ENCODE results near the gene WDR86. TPM values are rescaled to one million over a fixed set of nuclear protein-coding genes. Genes with fewer than 3 reads are reported as not detected.

Gene WDR86
- total RNA-seq, 2 experiments from 2014 or later: not detected

GRCh38 chr7:151351967-151352366 is 57.9 kb downstream of the WDR86 start:
- ChIA-PET CTCF (interaction anchor here (0.7 to 7.8 kb wide), 22 partner anchors 8 to 416 kb away, joined by 3 to 152 read pairs (median 5); partner anchors contain the start of gene NUB1), POLR2A (interaction anchor here (0.6 to 1.8 kb wide), 3 partner anchors 10 to 405 kb away, joined by 3 to 8 read pairs (median 3); partner anchors contain the start of gene NUB1)
- H3K27ac Mint-ChIP-seq: peak overlapping the region; percentile 95
- H3K27me3 Mint-ChIP-seq: no peaks in the 10 kb centered on the region
- intact Hi-C loops (cut with DNase I, micrococcal nuclease): loop anchor here (2.0 to 5.0 kb wide), 6 partner anchors 95 to 405 kb away; partner anchors contain the start of genes ABCF2 (in 1 of the 2) and RHEB (in 1 of the 2)
- ATAC-seq (peak; percentile 50), DNase-seq (peak; percentile 69)
- H3K9me3 Mint-ChIP-seq (ENCODE audit: low read depth): no peaks in the 10 kb centered on the region
- peak overlapping the region; percentile 37 for H3K4me3 Mint-ChIP-seq
- H3K4me1 Mint-ChIP-seq: peaks cover 40% of the 10 kb centered on the region
- H3K36me3 Mint-ChIP-seq (ENCODE audit: low read depth): peaks cover 46% of the 10 kb centered on the region

DNA sequence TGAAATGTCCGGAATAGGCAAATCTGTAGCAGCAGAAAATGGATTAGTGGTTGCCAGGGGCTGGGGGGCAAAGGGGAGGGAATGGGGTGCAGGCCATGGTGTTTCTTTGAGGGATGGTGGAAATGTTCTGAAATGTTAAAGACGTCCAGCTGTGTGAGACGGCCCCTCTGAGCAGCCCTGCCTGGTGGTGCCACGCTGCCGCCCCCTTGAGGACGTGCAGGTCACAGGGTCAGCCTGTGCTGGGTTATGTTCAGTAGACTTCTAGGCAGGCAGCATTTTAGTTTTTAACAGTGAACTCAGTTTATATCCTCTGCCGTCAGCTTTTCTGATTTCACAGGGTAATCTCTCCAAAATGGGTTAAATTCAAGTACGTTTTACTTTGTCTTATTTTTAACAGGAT is 58.8 kb downstream of the WDR86 start:
- intact Hi-C loops (cut with DNase I, micrococcal nuclease): loop anchor here (2.0 to 5.0 kb wide), 6 partner anchors 96 to 406 kb away; partner anchors contain the start of genes ABCF2 (in 1 of the 2) and RHEB (in 1 of the 2)
- CTCF ChIA-PET: interaction anchor here (0.8 to 7.8 kb wide), 18 partner anchors 9 to 417 kb away, joined by 3 to 152 read pairs (median 4); partner anchors contain the start of gene NUB1
- POLR2A ChIA-PET: interaction anchor here (0.6 to 1.8 kb wide), 2 partner anchors 9 to 186 kb away, joined by 7 to 8 read pairs; partner anchors contain the start of gene NUB1
- H3K9me3 Mint-ChIP-seq (ENCODE audit: low read depth): no peaks in the 10 kb centered on the region
- H3K4me3 Mint-ChIP-seq: peak overlapping the region; percentile 66
- H3K27ac Mint-ChIP-seq: peak overlapping the region; percentile 95
- ATAC-seq (peak; percentile 34), DNase-seq (peak; percentile 79)
- H3K4me1 Mint-ChIP-seq: peaks cover 48% of the 10 kb centered on the region
- H3K27me3 Mint-ChIP-seq: no peaks in the 10 kb centered on the region
- peaks cover 48% of the 10 kb centered on the region for H3K36me3 Mint-ChIP-seq (ENCODE audit: low read depth)

GRCh38 chr7:151349507-151349853 is 60.4 kb downstream of the WDR86 start:
- ATAC-seq (peak; percentile 43), DNase-seq (no peak)
- ChIA-PET POLR2A (interaction anchor here (1.0 kb wide), 1 partner anchor 8 kb away, joined by 3 read pairs; the partner anchor contains the start of gene NUB1), CTCF (interaction anchor here (1.0 to 7.8 kb wide), 6 partner anchors 9 to 225 kb away, joined by 3 to 152 read pairs (median 30); partner anchors contain the start of gene NUB1)
- intact Hi-C loops (cut with DNase I, micrococcal nuclease): loop anchor here in 1 of 2 experiments (10.0 kb wide), 3 partner anchors 785 to 1085 kb away; partner anchors contain the start of genes GIMAP4, KMT2C and ZNF775
- no peaks in the 10 kb centered on the region for H3K9me3 Mint-ChIP-seq (ENCODE audit: low read depth)
- peaks cover 58% of the 10 kb centered on the region for H3K4me1 Mint-ChIP-seq
- no peaks in the 10 kb centered on the region for H3K27me3 Mint-ChIP-seq
- peak overlapping the region; percentile 66 for H3K4me3 Mint-ChIP-seq
- H3K27ac Mint-ChIP-seq: peak overlapping the region; percentile 97
- H3K36me3 Mint-ChIP-seq (ENCODE audit: low read depth): peaks cover 49% of the 10 kb centered on the region

DNA sequence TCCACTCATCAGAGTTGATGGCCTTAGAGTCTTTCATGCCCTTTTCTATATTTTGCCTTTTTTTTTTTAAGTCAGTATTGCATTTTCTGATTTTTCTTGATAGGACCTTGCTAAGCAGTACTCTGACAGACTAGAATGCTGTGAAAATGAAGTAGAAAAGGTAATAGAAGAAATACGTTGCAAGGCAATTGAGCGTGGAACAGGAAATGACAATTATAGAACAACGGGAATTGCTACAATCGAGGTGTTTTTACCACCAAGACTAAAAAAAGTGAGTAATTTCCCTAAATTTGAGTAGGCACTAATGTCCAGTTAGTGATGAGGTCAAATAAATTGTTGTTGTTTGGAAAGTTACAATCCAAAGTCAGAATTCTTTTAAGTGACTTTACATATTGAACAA is 60.9 kb downstream of the WDR86 start:
- Mint-ChIP-seq H3K36me3 (ENCODE audit: low read depth) (peaks cover 49% of the 10 kb centered on the region), H3K9me3 (ENCODE audit: low read depth) (no peaks in the 10 kb centered on the region), H3K27ac (peak overlapping the region; percentile 97), H3K4me3 (peak overlapping the region; percentile 66), H3K27me3 (no peaks in the 10 kb centered on the region), H3K4me1 (peaks cover 58% of the 10 kb centered on the region)
- ATAC-seq (no peak), DNase-seq (no peak)
- ChIA-PET CTCF (interaction anchor here (0.7 to 7.8 kb wide), 6 partner anchors 8 to 270 kb away, joined by 3 to 152 read pairs (median 22); partner anchors contain the start of gene NUB1), POLR2A (no interaction called here)
- intact Hi-C loops (cut with DNase I, micrococcal nuclease): loop anchor here in 1 of 2 experiments (10.0 kb wide), 3 partner anchors 784 to 1086 kb away; partner anchors contain the start of genes GIMAP4, KMT2C and ZNF775

DNA sequence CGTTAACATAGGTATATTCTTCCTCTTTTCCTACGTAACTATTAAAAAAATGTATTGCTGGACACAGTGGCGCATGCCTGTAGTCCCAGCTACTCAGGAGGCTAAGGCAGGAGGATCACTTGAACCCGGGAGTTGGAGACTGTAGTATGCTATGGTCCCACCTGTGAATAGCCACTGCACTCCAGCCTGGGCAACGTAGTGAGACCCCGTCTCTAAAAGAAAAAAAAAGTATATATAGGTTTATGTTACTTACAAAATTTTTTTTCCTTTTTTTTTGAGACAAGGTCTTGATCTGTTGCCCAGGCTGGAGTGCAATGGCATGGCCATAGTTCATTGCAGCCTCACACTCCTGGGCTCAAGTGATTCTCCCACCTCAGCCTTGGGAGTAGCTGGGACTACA is 62.6 kb downstream of the WDR86 start:
- ChIA-PET POLR2A (no interaction called here), CTCF (interaction anchor here (1.2 kb wide), 1 partner anchor 31 kb away, joined by 3 read pairs; no protein-coding TSS in a partner anchor)
- no peak overlapping the region for H3K4me3 Mint-ChIP-seq
- H3K4me1 Mint-ChIP-seq: peaks cover 63% of the 10 kb centered on the region
- H3K27ac Mint-ChIP-seq: peak overlapping the region; percentile 65
- ATAC-seq: no peak
- intact Hi-C loops (cut with DNase I, micrococcal nuclease): loop anchor here in 1 of 2 experiments (10.0 kb wide), 3 partner anchors 782 to 1088 kb away; partner anchors contain the start of genes GIMAP4, KMT2C and ZNF775
- H3K36me3 Mint-ChIP-seq (ENCODE audit: low read depth): peaks cover 47% of the 10 kb centered on the region
- H3K27me3 Mint-ChIP-seq: no peaks in the 10 kb centered on the region
- no peak for DNase-seq
- no peaks in the 10 kb centered on the region for H3K9me3 Mint-ChIP-seq (ENCODE audit: low read depth)

DNA sequence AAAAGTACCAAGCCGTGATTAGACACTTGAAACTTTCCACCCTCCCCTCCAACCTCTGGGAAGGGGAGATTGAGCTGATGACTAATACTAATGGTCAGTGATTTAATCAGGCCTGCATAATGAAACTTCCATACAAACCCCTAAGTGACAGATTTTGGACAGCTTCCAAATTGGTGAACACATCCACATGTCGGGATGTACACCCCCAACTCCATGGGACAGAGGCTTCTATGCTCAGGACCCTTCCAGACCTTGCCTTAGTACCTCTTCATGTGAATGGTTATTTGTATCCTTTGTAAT is 63.4 kb downstream of the WDR86 start:
- Mint-ChIP-seq H3K4me3 (no peak overlapping the region), H3K27me3 (no peaks in the 10 kb centered on the region), H3K36me3 (ENCODE audit: low read depth) (peaks cover 40% of the 10 kb centered on the region), H3K9me3 (ENCODE audit: low read depth) (no peaks in the 10 kb centered on the region), H3K4me1 (peaks cover 56% of the 10 kb centered on the region), H3K27ac (peak overlapping the region; percentile 91)
- intact Hi-C loops (cut with DNase I, micrococcal nuclease): loop anchor here in 1 of 2 experiments (10.0 kb wide), 3 partner anchors 782 to 1088 kb away; partner anchors contain the start of genes GIMAP4, KMT2C and ZNF775
- CTCF ChIA-PET: interaction anchor here (0.6 to 1.2 kb wide), 3 partner anchors 31 to 102 kb away, joined by 3 read pairs; no protein-coding TSS in a partner anchor
- POLR2A ChIA-PET: no interaction called here
- ATAC-seq: no peak
- no peak for DNase-seq

- CTCF ChIA-PET: interaction anchor here (0.6 to 3.5 kb wide), 5 partner anchors 30 to 102 kb away, joined by 3 to 15 read pairs (median 3); no protein-coding TSS in a partner anchor
- Mint-ChIP-seq H3K9me3 (ENCODE audit: low read depth) (no peaks in the 10 kb centered on the region), H3K4me1 (peaks cover 50% of the 10 kb centered on the region), H3K36me3 (ENCODE audit: low read depth) (peaks cover 34% of the 10 kb centered on the region), H3K27me3 (no peaks in the 10 kb centered on the region), H3K4me3 (no peak overlapping the region), H3K27ac (peak overlapping the region; percentile 91)
- POLR2A ChIA-PET: interaction anchor here (0.7 kb wide), 1 partner anchor 97 kb away, joined by 3 read pairs; no protein-coding TSS in a partner anchor
- intact Hi-C loops (cut with DNase I, micrococcal nuclease): loop anchor here in 1 of 2 experiments (10.0 kb wide), 3 partner anchors 781 to 1089 kb away; partner anchors contain the start of genes GIMAP4, KMT2C and ZNF775
- no peak for ATAC-seq
- DNase-seq: no peak
Observed at GRCh38 chr7:151345576-151346469, 64.0 kb downstream of the WDR86 start.

GRCh38 chr7:151343516-151343915 is 66.3 kb downstream of the WDR86 start:
- intact Hi-C loops (cut with DNase I, micrococcal nuclease): loop anchor here in 1 of 2 experiments (2.0 to 10.0 kb wide), 7 partner anchors 534 to 1629 kb away; partner anchors contain the start of genes ACTR3C, GALNT11, GIMAP4 and KMT2C
- POLR2A ChIA-PET: interaction anchor here (0.6 kb wide), 1 partner anchor 18 kb away, joined by 3 read pairs; no protein-coding TSS in a partner anchor
- no peaks in the 10 kb centered on the region for H3K27me3 Mint-ChIP-seq
- DNase-seq: no peak
- peaks cover 29% of the 10 kb centered on the region for H3K36me3 Mint-ChIP-seq (ENCODE audit: low read depth)
- peak overlapping the region; percentile 76 for H3K4me3 Mint-ChIP-seq
- H3K9me3 Mint-ChIP-seq (ENCODE audit: low read depth): peaks cover 6% of the 10 kb centered on the region
- no peak for ATAC-seq
- CTCF ChIA-PET: interaction anchor here (1.2 to 3.5 kb wide), 3 partner anchors 9 to 175 kb away, joined by 3 to 15 read pairs (median 4); no protein-coding TSS in a partner anchor
- peaks cover 52% of the 10 kb centered on the region for H3K4me1 Mint-ChIP-seq
- H3K27ac Mint-ChIP-seq: peak overlapping the region; percentile 78

GRCh38 chr7:151342811-151343210 is 67.0 kb downstream of the WDR86 start:
- intact Hi-C loops (cut with DNase I, micrococcal nuclease): loop anchor here (1.0 to 10.0 kb wide), 8 partner anchors 7 to 1628 kb away; partner anchors contain the start of genes ACTR3C (in 1 of the 2), GALNT11 (in 1 of the 2), GIMAP4 (in 1 of the 2) and KMT2C (in 1 of the 2)
- no peak for ATAC-seq
- DNase-seq: peak; percentile 23
- no peaks in the 10 kb centered on the region for H3K27me3 Mint-ChIP-seq
- POLR2A ChIA-PET: interaction anchor here (0.6 kb wide), 1 partner anchor 17 kb away, joined by 3 read pairs; no protein-coding TSS in a partner anchor
- peaks cover 49% of the 10 kb centered on the region for H3K4me1 Mint-ChIP-seq
- CTCF ChIA-PET: interaction anchor here (0.7 to 3.5 kb wide), 5 partner anchors 10 to 1720 kb away, joined by 3 to 45 read pairs (median 4); no protein-coding TSS in a partner anchor
- H3K4me3 Mint-ChIP-seq: peak overlapping the region; percentile 76
- peaks cover 24% of the 10 kb centered on the region for H3K36me3 Mint-ChIP-seq (ENCODE audit: low read depth)
- H3K9me3 Mint-ChIP-seq (ENCODE audit: low read depth): peaks cover 6% of the 10 kb centered on the region
- H3K27ac Mint-ChIP-seq: peak overlapping the region; percentile 78

GRCh38 chr7:151342102-151342646 is 67.7 kb downstream of the WDR86 start:
- H3K9me3 Mint-ChIP-seq (ENCODE audit: low read depth): peaks cover 6% of the 10 kb centered on the region
- H3K27me3 Mint-ChIP-seq: no peaks in the 10 kb centered on the region
- H3K27ac Mint-ChIP-seq: peak overlapping the region; percentile 78
- POLR2A ChIA-PET: interaction anchor here (0.5 to 1.7 kb wide), 3 partner anchors 8 to 71 kb away, joined by 3 to 8 read pairs (median 4); no protein-coding TSS in a partner anchor
- peaks cover 47% of the 10 kb centered on the region for H3K4me1 Mint-ChIP-seq
- DNase-seq (no peak), ATAC-seq (peak; percentile 52)
- H3K36me3 Mint-ChIP-seq (ENCODE audit: low read depth): peaks cover 22% of the 10 kb centered on the region
- CTCF ChIA-PET: interaction anchor here (0.6 to 3.5 kb wide), 8 partner anchors 9 to 106 kb away, joined by 3 to 45 read pairs (median 8); no protein-coding TSS in a partner anchor
- intact Hi-C loops (cut with DNase I, micrococcal nuclease): loop anchor here (1.0 to 10.0 kb wide), 8 partner anchors 8 to 1627 kb away; partner anchors contain the start of genes ACTR3C (in 1 of the 2), GALNT11 (in 1 of the 2), GIMAP4 (in 1 of the 2) and KMT2C (in 1 of the 2)
- peak overlapping the region; percentile 76 for H3K4me3 Mint-ChIP-seq

All from activated CD4-positive, alpha-beta T cell treated with anti-CD3 and anti-CD28 coated beads for 36 hours (primary cell).